HG03095 (cell line): Measurements from ENCODE around the gene TJP3.

Experiments used
- ATAC-seq: cut with Tn5 transposase; IDR thresholded peaks from one replicate; pipeline ENCODE4 v1.9.1; 2021; ENCODE audit warnings: moderate library complexity; ENCODE audit not compliant: unreplicated experiment

The TJP3 gene

DNA sequence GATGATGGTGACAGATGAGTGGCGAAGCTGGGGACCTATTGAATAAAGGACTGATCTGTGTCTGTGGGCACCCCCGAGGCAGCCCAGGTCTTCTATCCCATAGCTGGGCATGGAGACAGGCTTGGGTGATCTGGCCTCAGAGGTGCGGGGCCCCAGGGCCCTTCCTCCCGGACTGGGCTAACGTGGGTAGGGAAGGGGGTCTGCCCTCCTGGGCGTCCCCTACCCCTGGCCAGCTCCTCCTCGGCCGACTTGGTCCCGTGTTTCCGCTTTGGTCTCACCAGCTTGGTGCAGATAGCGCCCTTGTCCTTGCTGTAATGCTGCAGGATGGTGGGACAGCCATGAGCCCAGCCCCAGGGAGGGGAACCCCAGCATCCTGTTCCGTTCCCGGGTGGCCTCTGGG lies 74.7 kb downstream of the TJP3 start:
- ATAC-seq, result no peak

- no peak for ATAC-seq
These were observed 75.7 kb downstream of the TJP3 start for GRCh38 chr19:3783660-3784584.

DNA sequence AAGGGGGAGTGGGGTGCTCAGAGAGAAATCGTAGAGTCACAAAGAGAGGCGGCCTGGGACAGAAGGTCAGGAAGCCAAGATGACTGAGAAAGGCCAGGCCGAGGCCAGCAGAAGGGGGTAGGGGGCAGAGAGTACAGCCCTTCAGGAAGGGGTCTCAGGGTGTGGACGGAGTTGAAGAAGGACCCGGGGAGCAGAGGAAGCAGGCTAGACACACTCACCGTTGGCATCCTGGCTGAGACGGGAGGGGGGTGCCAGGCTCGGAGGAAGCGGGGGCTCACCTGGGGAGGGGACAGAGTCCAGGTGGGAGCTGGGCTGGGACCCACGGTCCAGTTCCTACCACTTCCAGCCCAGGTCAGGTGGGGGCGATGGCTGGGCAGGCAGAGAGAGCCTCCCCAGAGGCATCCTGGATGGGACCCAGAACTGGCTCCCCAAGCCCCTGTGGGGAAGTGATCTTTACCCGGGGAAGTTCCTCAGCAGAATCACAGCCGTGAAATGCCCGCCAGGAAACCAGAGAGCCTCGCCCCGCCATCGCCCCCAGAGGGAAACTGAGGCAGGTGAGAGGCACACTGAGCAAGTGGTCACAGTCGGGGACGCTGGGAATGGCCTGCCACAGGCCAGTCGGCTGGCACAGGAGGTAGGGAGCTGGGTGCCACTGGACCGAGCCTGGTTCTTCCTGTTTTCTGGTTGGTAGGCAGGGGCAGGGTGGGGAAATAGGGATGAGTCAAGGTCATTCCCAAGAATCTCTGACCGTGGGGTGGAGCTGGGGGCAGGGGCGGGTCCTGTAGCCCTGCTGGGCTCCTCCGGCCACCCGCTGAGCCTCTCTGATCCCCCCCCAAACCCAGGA lies 76.6 kb downstream of the TJP3 start:
- no peak for ATAC-seq

DNA sequence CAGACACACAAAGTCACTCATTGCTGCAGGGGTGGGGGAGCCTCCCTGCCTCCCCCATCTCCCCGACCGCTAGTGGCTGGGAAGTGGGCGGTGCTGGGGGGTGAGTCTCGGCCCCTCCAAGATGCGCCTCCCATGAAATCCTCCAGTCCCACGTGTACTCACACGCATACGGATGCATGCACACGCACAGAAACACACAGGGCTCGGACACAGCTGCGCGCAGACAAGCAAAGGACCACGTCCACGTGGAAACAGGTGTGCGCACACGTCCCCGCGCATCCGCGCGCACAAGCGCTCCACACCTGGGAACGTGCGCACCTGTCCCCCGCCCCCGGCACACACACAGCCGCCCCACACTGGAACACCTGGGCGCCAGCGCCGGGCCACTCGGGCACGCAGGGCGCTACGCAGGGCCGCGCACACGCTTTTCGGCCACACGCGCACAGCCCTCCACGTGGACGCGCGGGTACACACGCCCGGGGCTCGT lies 77.3 kb downstream of the TJP3 start:
- no peak for ATAC-seq

DNA sequence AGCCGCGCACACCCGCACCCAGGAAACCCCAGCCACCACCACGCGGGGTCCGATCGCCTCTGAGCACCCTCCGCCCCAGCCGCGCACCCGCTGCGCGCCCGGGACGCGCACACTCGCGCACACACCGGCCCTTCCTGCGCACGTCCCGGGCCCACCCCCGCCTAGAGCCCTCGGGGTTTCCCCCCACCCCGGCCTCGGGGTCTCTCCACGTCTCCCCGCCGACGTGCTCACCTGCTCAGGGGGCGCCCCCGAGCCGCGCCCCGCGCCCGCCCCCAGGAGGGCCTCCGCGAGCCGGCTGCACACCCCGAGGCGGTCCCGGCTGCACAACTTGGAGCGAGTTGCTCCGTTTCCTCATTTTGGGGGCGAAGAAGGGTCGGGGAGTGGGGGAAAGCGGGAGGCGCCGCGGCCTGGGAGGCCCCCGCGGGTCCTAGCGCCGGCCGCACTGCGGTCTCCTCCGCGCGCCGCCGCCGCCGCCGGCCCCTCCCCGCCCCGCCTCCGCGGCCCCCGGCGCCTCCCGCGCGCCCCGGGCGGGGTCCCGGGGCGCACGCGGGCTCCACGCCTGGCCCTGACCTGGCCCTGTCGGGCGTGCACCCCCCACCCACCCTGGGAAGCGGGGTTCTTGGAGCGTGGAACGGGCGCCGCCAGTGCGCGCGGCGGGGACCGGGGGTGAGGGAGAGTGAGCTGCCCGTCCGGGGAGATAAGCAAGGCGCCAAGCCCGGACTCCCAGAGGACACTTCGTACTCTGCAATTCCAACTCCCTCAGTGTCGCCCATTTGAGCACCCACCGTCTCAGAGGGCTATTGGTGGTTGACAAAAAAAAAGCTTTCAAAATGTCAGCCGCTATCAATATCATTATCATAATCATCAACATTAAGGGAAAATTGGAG lies 78.0 kb downstream of the TJP3 start, which contains the start of gene MATK:
TSS of gene MATK (minus strand) at position 444 of the 887 bp plus-strand sequence. CDS start 1,246 bp downstream, outside the sequence.
- no peak for ATAC-seq

DNA sequence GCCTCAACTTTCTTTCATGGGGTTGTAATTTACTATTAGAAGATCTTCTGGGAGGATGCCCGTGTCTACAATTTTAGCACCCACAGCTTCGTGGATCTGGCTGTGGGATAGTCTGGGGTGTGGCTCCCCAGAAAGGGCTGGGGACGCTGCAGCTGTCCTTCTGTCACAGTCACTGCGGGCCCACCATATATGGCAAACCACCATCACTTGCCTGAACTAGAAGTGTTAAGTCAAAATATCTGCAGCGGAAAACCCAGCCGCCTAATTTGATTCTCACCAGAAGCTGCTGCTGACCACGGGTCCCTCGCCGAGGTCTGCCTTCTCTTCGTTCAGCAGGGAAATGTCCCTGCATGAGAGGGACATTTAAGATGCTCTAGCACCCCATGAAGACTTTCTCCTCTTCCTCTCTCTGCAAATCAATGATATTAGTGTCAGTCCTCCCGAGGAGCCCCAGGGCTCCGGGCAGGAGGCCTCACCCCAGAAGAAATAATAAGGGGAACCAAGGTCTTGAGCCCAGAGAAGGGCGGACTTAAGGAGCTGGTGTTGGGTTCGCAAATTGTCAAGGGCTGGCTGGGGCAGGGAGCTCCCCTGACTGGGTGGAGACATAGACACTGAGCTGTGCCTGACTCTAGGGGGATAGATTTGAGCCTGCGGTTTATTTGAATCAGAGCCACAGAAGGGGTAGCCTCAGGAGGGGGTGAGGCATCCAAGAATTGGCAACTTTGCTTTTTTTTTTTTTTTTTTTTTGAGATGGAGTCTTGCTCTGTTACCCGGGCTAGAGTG lies 81.0 kb downstream of the TJP3 start:
- ATAC-seq, result no peak

- ATAC-seq, result no peak
These were observed 82.1 kb downstream of the TJP3 start for GRCh38 chr19:3790209-3790734.

- no peak for ATAC-seq
These were observed 82.8 kb downstream of the TJP3 start for GRCh38 chr19:3790941-3791340.

- no peak for ATAC-seq
These were observed 83.9 kb downstream of the TJP3 start for GRCh38 chr19:3792114-3792513.

GRCh38 chr19:3793799-3794198 lies 85.6 kb downstream of the TJP3 start:
- ATAC-seq, result no peak

DNA sequence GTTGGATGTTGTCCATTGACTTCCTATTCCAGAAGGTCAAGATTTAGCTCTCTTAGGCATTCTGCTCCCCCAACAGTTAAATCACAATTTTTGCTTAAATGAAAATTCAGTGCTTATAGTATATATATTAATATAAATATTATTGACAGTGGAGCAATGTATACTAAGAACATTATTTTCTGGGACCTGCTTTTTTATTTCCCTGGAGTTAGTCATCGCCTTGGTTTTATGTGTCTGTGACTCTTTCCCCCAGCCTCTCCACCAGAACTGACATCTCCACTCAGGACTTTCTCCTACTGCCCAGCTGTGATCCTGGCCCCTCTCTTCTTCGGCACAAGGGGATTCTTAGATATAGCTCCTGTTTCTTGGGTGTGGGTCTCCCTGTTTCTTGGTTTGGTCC lies 88.2 kb downstream of the TJP3 start:
- no peak for ATAC-seq

GRCh38 chr19:3798137-3798536 lies 90.0 kb downstream of the TJP3 start:
- ATAC-seq, result no peak
